ENCODE data around the gene TMCO6.
"Not testable (repeated sequence)": the region's sequence is repeated elsewhere in the genome, so short reads cannot be mapped to it uniquely, and the experiment has no call there.

The TMCO6 gene

DNA sequence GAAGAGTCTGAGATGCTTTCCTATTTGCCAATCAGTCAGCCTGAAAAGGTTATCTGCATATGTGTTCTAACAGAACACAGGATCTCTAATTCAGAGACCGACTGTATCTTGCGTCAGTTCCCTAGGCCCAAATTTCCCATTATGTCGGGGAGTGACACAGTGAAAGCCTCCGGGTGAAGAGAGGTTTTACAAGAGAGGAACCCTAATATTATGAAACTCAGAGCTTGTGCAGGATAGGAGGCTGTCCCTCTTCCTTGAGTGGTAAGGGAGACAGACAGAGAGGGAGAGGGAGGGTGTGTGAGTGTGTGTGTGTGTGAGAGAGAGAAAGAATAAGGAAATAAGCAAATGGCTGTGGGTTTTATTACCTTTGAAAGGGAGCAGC, 8.2 kb upstream of the TMCO6 start:
- no peak for DNase-seq

GRCh38 chr5:140631831-140632365, 7.4 kb upstream of the TMCO6 start:
- DNase-seq: peak; percentile 24

DNA sequence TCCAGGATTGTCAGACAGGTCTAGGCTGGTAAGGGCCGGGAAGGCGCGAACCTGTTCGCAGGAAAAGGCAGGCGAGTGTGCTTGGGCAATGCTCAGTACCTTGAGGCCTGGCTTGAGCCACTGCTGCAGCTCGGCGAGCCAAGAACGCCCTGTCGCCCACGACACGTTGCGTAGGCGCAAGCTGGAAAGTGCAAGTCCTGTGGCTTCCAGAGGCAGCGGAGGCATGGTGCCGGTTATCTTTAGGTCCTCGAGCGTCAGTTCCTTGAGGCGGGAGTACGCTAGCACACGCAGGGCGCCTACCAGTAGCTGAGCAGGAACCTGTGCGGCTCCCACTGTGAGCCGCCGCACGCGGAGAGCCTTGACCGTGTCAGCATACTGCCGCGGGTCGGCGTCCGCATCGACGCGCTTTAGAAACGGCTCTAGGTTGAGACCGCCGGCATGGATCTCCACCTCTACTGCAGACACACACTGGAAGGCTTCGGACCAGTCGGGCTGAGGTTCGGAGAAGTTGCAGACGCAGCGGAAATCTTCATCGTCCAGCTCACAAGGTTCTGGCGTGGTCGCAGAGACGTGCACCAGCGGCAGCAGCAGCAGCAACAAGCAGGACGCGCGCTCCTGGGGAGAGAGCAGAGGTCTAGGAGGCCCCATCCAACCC, 6.8 kb upstream of the TMCO6 start:
- DNase-seq: peak; percentile 47

DNA sequence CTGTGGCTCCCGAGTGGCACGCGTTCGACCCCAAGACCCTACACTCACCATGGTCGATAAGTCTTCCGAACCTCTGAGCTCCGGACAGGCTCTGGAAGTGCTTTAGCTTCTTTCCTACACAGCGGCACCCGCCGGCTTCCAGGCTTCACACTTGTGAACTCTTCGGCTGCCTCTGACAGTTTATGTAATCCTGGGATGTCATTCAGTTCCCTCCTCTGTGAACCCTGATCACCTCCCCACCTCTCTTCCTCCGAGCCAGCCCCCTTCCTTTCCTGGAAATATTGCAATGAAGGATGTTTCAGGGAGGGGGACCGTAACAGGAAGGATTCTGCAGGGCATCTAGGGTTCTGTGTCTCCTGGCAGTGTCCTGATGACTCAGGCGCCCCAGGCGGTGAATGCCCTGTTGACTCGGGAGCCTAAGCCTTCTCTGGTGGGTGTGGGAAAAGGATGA, 6.2 kb upstream of the TMCO6 start, which contains the start of gene CD14:
Gene CD14, minus strand, starts transcription at position 155 of the 451 bp plus-strand sequence. Its CDS starts 104 bp downstream, at position 51.
- DNase-seq: peak; percentile 40

DNA sequence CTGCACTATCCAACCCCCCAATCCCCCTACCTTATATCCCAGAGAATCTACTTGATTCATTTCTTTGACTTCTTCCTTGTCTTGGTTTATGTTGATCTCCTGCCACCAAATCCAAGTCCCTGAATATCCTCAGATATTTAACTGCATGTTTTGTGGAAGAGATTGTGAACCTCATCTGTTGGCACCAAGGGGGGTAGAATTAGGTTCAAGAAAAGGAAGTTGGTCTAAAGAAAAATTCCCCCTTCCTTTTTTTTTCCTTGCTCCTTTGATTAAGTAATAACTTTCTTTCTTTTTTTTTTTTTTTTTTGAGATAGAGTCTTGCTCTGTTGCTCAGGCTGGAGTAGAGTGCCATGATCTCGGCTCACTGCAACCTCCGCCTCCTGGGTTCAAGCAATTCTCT, 5.8 kb upstream of the TMCO6 start:
- DNase-seq: no peak

GRCh38 chr5:140634103-140634502, 5.1 kb upstream of the TMCO6 start:
- no peak for DNase-seq

- no peak for DNase-seq
Observed at GRCh38 chr5:140635291-140636257, 3.7 kb upstream of the TMCO6 start.

GRCh38 chr5:140637371-140638100, 1.7 kb upstream of the TMCO6 start:
- DNase-seq: no peak

DNA sequence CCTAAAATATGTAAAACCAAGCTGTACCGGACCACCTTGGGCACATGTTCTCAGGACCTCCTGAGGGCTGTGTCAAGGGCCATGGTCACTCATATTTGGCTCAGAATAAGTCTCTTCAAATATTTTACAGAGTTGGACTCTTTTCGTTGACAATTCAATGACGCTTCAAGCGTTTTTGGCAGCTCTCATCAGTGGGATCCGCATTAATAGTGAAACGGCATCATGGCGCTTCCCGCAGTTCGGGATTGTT, 428 bp upstream of the TMCO6 start:
- DNase-seq: not testable (repeated sequence)

- no peak for DNase-seq
Observed at GRCh38 chr5:140641716-140642115, 2.5 kb downstream of the TMCO6 start.

DNA sequence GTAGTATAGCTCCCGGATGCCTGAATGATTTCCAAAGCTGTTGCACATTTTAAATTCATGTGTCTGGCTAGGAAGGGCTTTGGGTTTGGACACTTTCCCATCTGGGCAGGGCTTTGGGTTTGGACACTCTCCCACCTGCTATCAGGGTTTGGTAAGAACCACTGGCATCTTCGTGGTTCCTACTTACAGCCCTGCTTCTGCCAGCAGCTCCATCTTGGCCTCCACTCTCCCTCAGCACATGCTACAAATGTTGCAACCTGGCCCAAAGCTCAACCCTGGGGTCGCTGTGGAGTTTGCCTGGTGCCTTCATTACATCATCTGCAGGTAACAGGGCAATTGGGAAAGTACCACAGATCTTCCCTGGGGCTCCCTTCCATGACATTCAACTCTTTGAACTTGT, 3.5 kb downstream of the TMCO6 start:
- DNase-seq: no peak

DNA sequence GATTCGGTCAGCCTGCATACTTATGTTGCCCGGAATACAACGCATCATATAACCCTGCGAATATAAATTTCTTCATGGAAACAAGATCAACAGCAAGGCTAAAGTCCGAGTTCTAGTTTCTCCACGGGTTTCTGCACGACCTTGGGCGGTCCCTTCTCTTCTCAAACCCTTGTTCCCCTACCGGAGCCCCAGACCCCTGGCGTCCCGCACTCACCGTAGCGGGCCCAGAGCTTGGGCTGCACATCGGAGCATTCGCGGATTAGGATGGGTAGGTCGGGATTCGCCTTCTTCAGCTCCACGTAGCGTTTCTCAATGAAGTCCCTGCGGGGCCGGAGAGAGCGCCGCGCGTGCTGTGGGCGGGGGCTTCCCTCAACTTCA, 7.8 kb downstream of the TMCO6 start:
- DNase-seq: no peak

DNA sequence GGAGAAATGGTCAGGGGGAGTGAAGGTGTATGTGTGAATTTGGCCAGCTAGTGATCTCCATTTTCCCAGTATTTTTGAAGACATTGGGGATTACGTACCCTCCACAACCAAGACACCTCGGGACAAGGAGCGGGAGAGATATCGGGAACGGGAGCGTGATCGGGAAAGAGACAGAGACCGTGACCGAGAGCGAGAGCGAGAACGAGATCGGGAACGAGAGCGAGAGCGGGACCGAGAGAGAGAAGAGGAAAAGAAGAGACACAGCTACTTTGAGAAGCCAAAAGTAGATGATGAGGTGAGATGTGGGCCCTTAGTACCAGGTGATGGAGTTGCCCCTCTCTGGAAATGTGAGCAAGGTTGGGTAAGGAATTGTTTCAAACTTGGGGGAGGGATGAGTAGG, 19.6 kb downstream of the TMCO6 start:
- no peak for DNase-seq

DNA sequence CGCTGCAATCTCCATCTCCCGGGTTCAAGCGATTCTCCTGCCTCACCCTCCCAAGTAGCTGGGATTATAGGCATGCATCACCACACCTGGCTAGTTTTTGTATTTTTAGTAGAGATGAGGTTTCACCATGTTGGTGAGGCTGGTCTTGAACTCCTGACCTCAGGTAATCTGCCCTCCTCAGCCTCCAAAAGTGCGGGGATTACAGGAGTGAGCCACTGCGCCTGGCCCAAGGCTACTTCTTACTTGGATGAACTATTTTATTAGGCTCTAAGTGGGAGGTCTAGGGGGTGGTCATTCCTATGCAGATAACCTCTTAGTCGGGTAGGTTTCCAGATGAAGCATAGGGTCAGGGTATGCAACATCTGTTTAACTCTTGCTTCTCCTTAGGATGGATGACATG, 21.1 kb downstream of the TMCO6 start:
- not testable (repeated sequence) for DNase-seq

DNA sequence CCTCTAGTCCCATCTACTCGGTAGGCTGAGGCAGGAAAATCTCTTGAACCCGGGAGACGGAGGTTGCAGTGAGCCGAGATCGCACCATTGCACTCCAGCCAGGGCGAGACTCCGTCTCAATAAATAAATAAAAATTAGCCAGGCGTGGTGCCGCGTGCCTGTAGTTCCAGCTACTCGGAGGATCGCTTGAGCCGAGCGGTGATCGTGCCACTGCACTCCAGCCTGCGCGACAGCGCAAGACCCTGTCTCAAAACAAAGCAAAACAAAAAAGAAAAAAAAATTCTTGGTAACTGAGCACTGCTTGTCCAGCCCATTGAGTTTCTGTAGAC, 24.7 kb downstream of the TMCO6 start:
- DNase-seq: no peak

GRCh38 chr5:140664359-140665119, 25.3 kb downstream of the TMCO6 start, which contains the start of gene WDR55:
WDR55 (plus strand) TSS chr5:140664904; CDS start chr5:140664913, 9 bp downstream.
- peak; percentile 96 for DNase-seq

- not testable (repeated sequence) for DNase-seq
Observed at GRCh38 chr5:140671035-140671434, 31.8 kb downstream of the TMCO6 start.

- DNase-seq: no peak
Observed at GRCh38 chr5:140671472-140672125, 32.3 kb downstream of the TMCO6 start.

DNA sequence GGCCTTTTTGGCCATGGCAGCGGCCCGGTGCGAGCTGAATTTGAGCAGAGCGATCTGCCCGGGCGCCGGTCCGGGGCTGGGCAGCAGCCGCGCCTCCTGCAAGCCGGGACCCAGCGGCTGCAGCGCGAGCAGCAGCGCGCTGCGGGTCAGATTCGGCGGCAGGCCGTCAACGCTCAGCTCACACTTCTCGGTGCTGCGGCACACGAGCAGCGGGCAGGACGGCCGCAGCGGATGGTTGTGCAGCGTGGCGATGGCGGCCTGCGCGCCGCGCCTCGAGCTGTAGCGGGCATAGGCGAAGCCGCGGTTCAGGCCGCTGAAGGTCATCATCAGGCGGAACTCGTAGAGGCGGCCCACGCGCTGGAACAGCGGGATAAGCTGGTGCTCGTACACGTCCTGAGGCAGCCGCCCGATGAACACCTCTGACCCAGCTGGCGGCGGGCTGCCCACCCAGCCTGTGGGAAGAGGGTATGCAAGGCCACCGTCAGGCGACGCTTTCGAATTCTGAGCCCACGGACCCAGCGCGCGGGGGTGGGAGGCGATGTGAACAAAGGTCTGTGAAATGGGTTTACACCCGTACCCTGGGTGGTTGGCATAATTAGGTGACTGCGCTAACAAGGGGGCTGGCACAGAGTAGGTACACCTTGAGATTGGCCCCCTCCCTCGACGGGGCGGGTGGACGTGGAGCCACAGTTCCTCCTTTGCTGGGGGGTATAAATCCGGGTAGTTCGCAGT, 33.4 kb downstream of the TMCO6 start:
- no peak for DNase-seq

DNA sequence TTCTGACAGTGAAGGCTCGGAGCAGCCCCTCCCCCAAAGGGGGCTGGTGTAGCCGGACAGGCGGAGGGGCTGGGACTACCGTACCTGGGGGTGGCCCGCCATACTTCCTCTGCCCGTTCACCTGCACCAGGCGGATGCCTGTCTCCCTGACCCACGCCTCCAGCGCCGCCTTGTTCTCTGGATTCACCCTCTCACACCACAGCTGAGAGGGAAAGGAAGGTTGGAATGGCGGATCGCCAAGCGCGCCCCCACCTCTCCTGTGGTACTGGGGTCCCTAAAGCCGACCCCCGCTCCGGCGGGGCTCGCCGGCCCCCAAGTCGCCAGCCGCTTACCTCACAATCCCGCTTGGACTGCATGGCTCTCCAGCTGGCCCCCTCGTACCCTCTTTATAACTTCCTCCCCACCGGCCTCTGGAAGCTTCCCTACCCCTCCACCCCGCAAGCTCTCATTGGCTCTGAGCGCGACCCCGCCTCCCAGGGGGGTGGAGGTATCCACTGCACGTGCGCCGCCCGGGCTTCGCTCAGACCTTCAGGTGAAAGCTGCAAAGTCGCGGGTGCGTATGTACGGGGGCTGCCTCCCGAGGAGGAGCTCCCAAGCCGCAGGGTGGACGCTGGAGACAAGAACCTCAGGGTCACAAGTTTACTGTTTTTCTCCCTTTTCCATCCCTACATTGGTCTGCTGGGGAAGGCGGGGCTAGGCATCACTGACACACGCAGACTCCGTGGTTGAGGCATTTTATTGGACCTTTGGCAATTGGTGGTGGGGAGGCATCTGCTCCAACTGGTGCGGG, 34.1 kb downstream of the TMCO6 start, which contains the start of gene DND1:
Gene DND1, minus strand, starts transcription at position 390 of the 790 bp plus-strand sequence. Its CDS starts 34 bp downstream, at position 356.
- no peak for DNase-seq
